ENCODE results near the gene RBM19.
"Not testable (repeated sequence)": the region's sequence is repeated elsewhere in the genome, so short reads cannot be mapped to it uniquely, and the experiment has no call there.

RBM19 gene

GRCh38 chr12:113826805-113827538 is 139.2 kb downstream of the RBM19 start:
- DNase-seq, result no peak

GRCh38 chr12:113825705-113826104 is 140.4 kb downstream of the RBM19 start:
- no peak for DNase-seq

DNA sequence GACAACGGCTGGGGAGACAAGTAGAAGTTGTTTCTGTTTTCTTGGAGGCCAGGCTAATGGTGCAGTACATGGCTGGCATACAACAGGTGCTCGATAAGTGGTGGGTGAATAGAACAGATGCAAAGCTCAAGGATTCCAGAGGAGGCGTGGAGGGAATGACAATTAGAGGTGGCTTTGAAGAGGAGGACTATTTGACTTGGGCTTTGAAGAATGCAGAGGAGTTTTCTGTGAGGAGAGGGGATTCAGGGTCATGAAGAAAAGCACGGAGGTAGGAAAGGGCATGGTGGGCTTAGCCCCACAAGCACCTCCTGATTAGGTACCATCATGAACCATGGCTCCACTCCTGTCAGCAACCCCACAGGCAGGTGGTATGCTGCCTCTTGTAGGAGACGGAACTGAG is 142.3 kb downstream of the RBM19 start:
- no peak for DNase-seq

DNA sequence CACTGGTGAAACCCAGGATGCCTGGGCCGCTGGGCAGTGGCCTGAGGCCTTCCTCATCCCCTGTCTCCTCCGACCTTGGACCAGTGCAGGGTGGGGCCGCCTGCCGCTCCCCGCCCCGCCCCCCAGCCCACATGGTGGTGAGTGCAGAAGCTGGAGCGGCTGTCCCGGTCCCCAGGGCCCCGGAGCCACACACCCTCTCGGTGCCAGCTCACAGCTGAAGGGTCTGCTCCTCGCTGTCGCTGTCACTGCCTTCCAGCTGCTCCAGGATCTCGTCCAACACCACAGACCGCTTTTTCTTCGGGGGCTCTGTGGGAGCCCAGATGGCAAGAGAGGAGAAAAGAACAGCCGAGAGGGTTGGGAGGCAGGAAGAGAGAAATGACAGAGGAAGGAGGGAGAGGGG is 143.1 kb downstream of the RBM19 start:
- DNase-seq, result no peak

- no peak for DNase-seq
Observed at GRCh38 chr12:113820842-113821241, 145.3 kb downstream of the RBM19 start.

DNA sequence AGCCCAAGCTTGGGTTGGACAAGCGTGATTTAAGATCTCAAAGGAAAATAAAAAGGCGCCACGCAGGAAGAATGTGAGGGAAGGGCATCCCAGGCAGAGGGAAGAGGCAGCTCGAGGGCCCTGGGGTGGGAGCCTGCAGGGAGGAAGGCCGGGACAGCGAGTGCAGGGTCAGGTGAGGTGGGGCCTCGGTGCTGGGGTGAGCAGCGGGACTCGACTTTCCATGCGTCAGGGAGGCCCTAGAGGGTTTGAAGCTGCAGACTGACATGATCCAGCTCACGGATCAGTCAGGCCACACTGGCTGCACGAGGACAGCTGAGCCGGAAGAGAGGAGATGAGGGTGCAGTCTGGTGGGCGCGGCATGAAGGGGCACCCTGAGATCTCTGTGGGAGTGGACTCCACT is 145.8 kb downstream of the RBM19 start:
- no peak for DNase-seq

DNA sequence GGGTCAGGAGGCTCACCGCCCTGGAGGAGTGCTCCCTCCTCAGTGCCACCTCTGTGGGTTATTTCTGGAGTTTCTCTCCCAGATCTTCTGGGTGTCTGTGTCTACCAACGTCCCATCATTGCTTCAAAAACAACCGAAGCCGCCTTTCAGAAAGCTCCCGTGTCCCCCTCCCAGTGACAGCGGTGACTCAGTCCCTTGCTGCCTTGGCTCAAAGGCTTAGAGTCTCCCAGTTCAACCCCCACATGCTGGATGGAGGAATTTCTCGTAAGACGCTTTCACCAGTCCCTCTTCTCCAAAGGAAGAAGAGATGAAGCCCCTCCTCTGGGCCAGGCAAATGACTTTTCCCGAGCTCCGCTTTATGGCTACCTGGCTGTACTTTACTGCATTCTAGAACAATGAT is 146.6 kb downstream of the RBM19 start:
- no peak for DNase-seq

- DNase-seq, result no peak
Observed at GRCh38 chr12:113818833-113819232, 147.3 kb downstream of the RBM19 start.

DNA sequence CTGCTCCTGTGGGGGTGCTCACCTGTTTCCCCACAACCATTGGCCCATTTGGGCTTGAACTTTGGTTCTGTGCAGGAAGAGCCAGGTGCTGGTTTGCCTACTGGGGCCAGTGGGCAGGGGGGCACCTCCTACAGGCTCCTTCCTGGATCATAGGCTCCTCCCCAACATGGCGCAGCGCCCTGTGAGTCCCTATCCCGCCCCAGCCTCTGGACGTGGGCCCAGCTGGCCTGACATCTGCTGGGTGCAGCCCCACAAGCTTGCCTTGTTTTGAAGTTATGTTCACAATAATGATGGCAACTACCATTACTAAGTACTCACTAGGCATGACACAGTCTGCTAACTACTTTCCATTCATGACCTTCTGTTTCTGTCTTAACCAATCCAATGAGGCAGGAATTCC is 147.8 kb downstream of the RBM19 start:
- no peak for DNase-seq

GRCh38 chr12:113816866-113817265 is 149.3 kb downstream of the RBM19 start:
- no peak for DNase-seq

DNA sequence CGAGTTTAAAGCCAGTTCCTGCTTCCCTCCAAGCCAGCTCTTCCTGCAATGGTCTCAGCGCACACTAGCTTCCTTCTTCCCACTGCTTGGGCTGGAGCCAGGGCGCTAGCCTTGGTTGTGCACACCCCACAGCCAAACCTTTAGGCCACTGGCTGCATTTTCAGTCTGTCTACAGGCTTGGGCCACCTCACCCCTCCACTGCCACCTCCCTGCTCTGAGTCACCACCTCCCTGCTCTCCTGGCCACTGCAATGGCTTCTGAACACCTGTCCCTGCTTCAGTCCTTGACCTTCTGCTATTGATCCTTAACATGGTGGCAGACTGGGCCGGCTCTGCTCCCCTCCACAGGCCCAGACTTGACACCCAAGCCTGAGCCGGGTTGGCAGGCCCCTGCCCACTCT is 151.1 kb downstream of the RBM19 start:
- no peak for DNase-seq

DNA sequence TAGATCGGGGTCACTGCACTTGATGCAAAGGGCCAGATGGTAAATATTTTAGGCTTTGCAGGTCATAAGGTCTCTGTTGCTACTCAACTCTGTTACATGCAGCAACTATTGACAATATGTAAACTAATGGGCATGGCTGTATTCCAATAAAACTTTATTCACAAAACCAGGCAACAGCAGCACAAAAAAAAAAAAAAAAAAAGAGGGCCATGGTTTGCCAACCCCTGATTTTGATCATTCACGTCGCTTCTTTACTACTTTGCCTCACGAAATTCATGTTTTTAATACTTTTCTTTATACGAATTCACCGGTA is 152.9 kb downstream of the RBM19 start:
- DNase-seq, result no peak

GRCh38 chr12:113812411-113813228 is 153.5 kb downstream of the RBM19 start:
- DNase-seq, result no peak

- DNase-seq, result not testable (repeated sequence)
Observed at GRCh38 chr12:113809462-113810220, 156.5 kb downstream of the RBM19 start.

DNA sequence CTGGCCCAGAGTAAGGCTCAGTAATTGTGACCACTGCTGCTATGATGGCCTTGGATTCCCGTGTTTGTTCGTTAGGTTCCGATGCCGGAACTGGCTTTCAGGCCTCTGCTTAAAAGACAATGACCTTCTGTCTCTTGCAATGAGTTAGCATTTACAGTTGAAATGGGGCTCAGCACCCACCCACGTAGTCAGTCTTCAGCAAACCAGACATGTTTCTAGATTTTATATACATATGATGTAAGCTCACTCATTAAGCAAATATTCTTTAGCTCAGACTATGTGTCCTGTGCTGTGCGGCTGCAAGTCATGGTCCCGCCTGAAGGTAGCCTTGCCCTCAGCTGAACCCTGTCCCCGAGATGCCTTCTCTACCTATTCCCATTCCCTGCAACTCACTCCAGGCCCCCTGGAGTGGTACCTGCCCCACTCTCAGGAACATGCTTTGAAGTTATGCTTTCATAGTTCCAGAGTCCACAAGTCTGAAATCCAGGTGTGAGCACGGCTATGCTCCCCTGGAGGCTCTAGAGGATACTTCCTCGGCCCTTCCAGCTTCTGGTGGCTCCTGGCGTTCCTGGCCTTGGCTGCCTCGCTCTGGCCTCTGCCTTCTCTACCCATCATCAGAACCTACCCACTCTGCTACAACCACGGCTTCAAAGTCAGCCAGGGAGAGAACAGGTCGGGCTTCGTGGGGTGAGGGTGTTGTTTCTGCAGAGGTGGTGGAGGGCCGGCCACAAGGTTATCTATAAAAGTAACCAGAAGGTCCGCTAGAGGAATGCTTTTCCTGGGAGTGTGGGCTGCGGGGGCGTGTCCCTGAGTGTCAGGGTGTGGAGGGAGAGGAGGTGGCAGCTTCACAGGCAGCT is 157.8 kb downstream of the RBM19 start:
- no peak for DNase-seq

DNA sequence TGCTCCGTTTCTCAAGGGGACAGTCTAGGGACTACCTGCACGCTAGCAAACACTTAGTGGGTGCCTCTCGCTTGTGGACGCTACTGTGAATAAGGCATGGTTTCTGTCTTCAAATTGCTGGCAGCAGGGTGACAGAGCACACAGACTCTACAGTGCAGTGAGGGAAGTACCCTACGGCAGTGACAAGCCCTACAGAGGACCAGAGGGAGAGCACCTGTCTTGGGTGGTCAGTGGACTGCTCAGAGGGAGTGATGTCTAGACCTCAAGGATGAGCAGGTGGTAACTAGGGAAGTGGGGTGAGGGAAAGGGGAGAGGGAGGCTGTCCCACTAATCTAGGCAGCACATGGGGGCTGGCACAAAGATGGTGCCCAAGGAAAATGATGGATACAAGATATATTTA is 160.5 kb downstream of the RBM19 start:
- DNase-seq, result no peak

GRCh38 chr12:113804961-113805600 is 161.0 kb downstream of the RBM19 start:
- DNase-seq, result no peak

DNA sequence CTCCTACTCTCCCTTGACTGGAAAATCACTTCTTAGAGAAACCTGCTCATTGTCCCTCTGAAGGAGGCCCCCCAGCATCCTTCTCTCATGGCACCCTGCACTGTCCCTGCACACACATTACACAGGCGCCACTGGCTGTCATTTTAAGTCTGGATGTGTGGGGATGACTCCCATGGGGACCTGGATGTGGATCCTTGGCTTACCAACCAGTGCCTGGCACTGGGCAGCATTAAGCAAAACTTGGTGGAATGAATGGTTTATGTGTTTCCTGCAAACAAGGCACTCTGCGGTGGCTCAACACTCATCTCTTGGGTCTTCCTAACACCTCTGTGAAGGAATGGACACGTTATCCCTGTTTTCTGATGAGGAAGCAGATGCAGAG is 162.4 kb downstream of the RBM19 start:
- DNase-seq, result no peak

DNA sequence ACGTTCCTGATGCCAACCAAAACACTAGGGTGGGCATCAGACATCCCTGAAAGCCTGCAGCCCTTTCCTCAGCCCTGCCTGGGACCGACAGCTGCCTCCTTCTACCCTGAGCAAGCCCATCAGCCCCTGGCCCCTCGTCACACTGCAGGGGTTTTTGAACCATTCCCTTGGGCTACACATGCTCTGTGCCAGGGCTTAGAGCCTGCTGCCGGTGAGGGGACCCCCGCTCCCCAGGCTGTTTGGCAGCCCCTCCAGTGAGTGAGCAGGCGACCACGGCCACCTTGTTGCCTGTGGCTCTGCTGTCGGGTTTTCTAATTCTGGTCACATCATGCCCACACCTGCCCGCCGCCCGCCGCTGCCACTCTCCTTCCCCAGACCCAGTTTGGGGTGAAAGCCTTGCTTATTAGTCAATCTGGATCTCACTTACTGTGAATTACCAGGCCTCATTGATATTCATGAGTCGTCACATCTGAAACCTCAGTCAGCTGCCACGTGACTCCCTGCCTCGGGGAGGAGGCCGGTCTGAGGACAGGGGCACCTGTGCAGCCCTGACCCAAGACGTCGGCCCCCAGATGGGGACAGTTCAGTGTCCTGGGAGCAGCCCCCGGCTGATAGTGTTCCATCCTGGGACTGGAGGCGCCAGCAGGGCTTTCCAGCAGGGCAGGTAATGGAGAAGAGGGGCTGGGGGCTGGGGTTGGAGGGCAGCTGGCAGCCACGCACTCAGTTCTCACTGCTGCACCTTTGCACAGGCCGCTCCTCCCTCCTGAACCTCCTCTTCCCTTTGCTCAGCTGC is 163.0 kb downstream of the RBM19 start:
- DNase-seq, result no peak

- DNase-seq, result no peak
Observed at GRCh38 chr12:113802000-113802749, 163.9 kb downstream of the RBM19 start.

GRCh38 chr12:113800201-113800600 is 165.9 kb downstream of the RBM19 start:
- no peak for DNase-seq
